Spinal cord (tissue), 10 donors: ENCODE measurements around the gene C15orf61. TPM values are rescaled to one million over a fixed set of nuclear protein-coding genes. Genes with fewer than 3 reads are reported as not detected.
A peak's percentile ranks its signal among the peaks of the same experiment; 100 is the strongest.

Experiments
- DNase-seq, 6 donors: peaks; one replicate each; pipeline versions ENCODE4 v3.0.0 to v3.0.0-alpha.2; 2013 to 2015; ENCODE audit warnings: low spot score in 6 of 6, low read depth in 4 of 6
- H3K27ac ChIP-seq: one replicate; pipeline ENCODE4 v1.5.1; 2013; ENCODE audit warnings: low read depth, low read length, control low read depth
- H3K27me3 ChIP-seq: one replicate; pipeline ENCODE4 v1.6.1; 2013; ENCODE audit warnings: low read length; ENCODE audit not compliant: control insufficient read depth, insufficient read depth
- H3K36me3 ChIP-seq: one replicate; pipeline ENCODE4 v1.6.1; 2013; ENCODE audit warnings: low read length; ENCODE audit not compliant: control insufficient read depth, insufficient read depth
- H3K4me1 ChIP-seq: one replicate; pipeline ENCODE4 v1.6.1; 2013; ENCODE audit warnings: low read length; ENCODE audit not compliant: control insufficient read depth, insufficient read depth
- H3K4me3 ChIP-seq: one replicate; pipeline ENCODE4 v1.5.1; 2013; ENCODE audit warnings: low read depth, low read length, control low read depth
- H3K9me3 ChIP-seq: one replicate; pipeline ENCODE4 v1.6.1; 2013; ENCODE audit warnings: low read length; ENCODE audit not compliant: control insufficient read depth, insufficient read depth
- WGBS: methylation state at CpG from one replicate; pipeline ENCODE4 v1.1.5; 2013; ENCODE audit warnings: missing lambda C conversion rate; ENCODE audit not compliant: insufficient coverage; 5-methylcytosine and 5-hydroxymethylcytosine counted together
- polyA plus RNA-seq, 2 donors: library from polyadenylated mRNA; unstranded; fragments of 120-200 nt; gene quantifications; one replicate each; pipeline ENCODE4 v1.2.1, GENCODE V29; 2013; ENCODE audit not compliant: insufficient read length in 2 of 2
- total RNA-seq, 2 donors: library from RNA; depleted of rRNA in 1 of 2; stranded (reverse); fragments of 120-200 nt in 1 of 2; fragments of >200 nt in 1 of 2; gene quantifications; one replicate each; pipeline versions ENCODE4 v1.2.3 to v1.2.4, GENCODE V29; 2013 to 2014
- donor health status: healthy.

Gene C15orf61
- total and polyA plus RNA-seq, 4 donors, result 5.3 to 14.5 (median 12.4) TPM

DNA sequence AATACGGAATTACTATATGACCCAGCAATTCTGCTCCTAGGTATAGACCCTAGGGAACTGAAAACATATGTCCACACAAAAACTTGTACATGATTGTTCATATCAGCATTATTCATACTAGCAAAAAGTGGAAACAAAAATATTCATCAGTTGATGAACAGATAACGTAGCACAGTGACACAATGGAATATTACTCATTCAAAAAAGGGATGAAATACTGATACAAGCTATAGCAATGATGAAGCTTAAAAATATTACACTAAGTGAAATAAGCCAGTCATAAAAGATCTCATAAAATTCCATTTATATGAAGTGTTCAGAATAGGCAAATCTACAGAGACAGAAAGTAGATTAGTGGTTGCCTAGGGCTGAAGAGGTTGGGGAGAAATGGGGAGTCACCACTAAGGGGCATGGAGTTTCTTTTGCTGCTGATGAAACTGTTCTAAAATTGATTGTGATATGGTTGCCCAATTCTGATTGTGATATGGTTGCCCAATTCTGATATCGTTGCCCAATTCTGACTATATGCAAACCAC, 10.5 kb downstream of the C15orf61 start:
- no peaks in the 10 kb centered on the region for H3K36me3 ChIP-seq
- H3K4me1 ChIP-seq, result no peaks in the 10 kb centered on the region
- no peak overlapping the region for H3K4me3 ChIP-seq
- no CpG with 5 or more reads among the region's 3 CpGs for WGBS
- H3K27me3 ChIP-seq, result no peaks in the 10 kb centered on the region
- DNase-seq, result no peak
- no peak overlapping the region for H3K27ac ChIP-seq
- no peaks in the 10 kb centered on the region for H3K9me3 ChIP-seq

- H3K27me3 ChIP-seq, result no peaks in the 10 kb centered on the region
- H3K27ac ChIP-seq, result no peak overlapping the region
- H3K9me3 ChIP-seq, result no peaks in the 10 kb centered on the region
- WGBS, result 60% methylated on average over 1 of the region's 1 CpG
- no peak overlapping the region for H3K4me3 ChIP-seq
- no peaks in the 10 kb centered on the region for H3K36me3 ChIP-seq
- DNase-seq, result no peak
- no peaks in the 10 kb centered on the region for H3K4me1 ChIP-seq
Measured at GRCh38 chr15:67533873-67534272, 12.9 kb downstream of the C15orf61 start.

DNA sequence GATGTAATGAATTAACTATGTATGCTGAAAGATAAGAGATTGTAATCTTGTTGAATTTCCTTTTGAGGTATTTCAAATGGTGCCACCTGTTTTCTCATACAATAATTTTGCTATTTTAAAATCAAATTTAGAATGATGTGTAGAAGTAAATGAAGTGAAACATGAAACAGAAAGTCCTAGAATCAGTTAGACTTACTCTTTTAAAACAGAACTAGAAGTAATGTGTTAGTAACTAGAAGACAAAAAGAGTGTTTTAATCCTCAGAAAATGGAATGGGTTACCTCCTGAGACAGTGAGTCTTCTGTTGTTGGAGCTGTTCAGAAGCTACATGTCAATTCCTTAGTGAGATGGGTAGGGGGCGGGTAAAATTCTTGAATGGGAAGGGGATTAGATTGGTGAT, 13.4 kb downstream of the C15orf61 start:
- WGBS, result no CpG with 5 or more reads among the region's 1 CpG
- Histone ChIP-seq H3K4me1 (no peaks in the 10 kb centered on the region), H3K4me3 (no peak overlapping the region), H3K27ac (no peak overlapping the region), H3K9me3 (no peaks in the 10 kb centered on the region), H3K27me3 (no peaks in the 10 kb centered on the region), H3K36me3 (no peaks in the 10 kb centered on the region)
- no peak for DNase-seq

DNA sequence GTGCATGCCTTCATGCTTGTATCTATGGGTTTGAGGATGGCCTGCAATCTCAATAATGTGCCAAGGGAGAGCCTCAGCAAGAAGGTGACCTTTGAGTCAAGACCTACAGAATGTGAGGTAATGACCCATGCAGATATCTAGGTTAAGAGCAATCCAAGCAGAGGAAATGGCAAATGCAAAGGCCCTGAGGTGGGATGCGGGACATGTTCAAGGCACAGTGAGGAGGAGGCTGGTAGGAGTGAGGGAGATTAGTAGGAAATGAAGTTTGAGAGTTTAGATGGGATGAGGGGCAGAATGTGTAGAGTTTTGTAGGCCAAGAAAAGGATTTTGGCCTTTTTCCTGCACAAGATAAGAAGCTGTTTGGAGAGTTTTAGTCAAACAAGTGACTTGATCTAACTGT, 16.8 kb downstream of the C15orf61 start:
- H3K36me3 ChIP-seq, result no peaks in the 10 kb centered on the region
- H3K9me3 ChIP-seq, result no peaks in the 10 kb centered on the region
- H3K27ac ChIP-seq, result no peak overlapping the region
- H3K4me1 ChIP-seq, result peaks cover 4% of the 10 kb centered on the region
- no peaks in the 10 kb centered on the region for H3K27me3 ChIP-seq
- 100% methylated on average over 1 of the region's 1 CpG for WGBS
- no peak for DNase-seq
- H3K4me3 ChIP-seq, result no peak overlapping the region

DNA sequence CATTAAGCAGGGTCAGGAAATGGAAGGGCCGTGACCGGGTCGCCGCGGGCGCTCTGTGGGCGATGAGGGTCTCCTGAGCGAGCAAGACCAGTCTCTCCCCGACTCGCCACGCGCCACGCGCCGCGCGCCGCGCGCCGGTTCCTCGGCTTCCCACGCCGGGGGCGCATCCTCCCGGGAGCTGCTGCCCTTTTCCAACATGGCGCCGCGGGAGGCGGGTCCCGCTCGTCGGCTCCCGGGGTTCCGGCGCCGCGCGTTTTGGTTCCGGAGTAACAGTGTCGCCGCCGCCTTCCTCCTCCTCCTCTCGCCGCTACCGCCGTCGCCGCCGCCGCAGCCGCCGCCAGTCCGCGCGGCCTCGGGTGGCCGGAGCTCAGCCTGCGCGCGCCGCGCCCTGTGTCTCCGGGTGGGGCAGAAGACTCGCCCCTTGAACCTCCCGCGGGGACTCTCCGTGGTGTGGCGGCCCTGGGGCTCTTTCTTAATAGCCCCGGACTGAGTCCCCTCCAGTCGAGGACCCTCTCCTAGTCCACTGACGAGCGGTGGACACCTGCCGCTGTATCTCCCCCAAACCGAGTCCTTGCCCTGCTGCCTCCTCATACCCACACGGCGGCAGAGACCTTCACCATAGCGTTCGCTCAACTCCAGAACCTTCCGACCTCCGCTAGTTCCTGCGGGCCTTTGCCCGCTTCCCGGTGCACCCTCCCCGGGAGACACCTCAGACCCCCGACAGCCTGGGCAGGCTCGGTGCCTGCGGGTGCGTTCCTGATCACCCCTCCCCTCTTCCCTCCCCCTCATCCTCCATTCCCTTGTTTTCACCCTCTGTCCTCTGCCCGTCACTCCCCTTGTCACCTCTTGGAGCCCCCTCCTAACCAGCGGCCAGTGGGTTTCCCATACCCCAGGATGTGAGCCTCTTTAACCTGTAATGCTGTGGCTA, 21.8 kb downstream of the C15orf61 start, which contains the start of gene MAP2K5:
TSS of gene MAP2K5 (plus strand) at position 284 of the 928 bp plus-strand sequence. CDS start at position 917, 633 bp downstream.
- Histone ChIP-seq H3K4me3 (peak within 1 kb of the TSS; percentile 78), H3K4me1 (peaks cover 21% of the 10 kb centered on the region), H3K9me3 (no peaks in the 10 kb centered on the region), H3K36me3 (no peaks in the 10 kb centered on the region), H3K27ac (peak within 1 kb of the TSS; percentile 82), H3K27me3 (no peaks in the 10 kb centered on the region)
- under 1% methylated on average over 90 of the region's 91 CpGs for WGBS
- peak; percentile 62 to 95 (median 78) for DNase-seq

GRCh38 chr15:67543348-67543718, 22.4 kb downstream of the C15orf61 start:
- Histone ChIP-seq H3K4me1 (peaks cover 24% of the 10 kb centered on the region), H3K27ac (peak overlapping the region; percentile 78), H3K9me3 (no peaks in the 10 kb centered on the region), H3K27me3 (no peaks in the 10 kb centered on the region), H3K36me3 (no peaks in the 10 kb centered on the region), H3K4me3 (peak overlapping the region; percentile 78)
- peak in 1 of 6 donors; percentile 24 for DNase-seq
- WGBS, result 52% methylated on average over 5 of the region's 7 CpGs

DNA sequence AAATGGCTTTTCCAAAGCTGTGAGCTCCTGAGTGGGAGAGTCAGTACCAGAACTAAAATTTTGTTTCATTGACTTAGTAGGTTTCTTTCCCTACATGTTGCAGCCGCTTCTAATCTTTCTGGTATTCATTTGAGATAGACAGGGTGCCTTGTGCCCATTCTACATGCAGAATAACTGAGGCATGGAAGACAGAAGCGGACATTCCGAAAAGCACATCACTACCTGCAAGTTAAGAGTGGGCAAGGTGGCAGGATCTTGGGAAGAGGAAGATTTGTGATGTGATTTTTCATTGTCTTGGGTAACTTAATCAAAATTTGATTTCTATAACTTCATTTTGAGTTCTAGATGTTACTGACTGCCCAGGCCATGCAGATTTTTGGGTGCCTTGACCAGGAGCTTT, 23.5 kb downstream of the C15orf61 start:
- no peak for DNase-seq
- Histone ChIP-seq H3K4me3 (no peak overlapping the region), H3K9me3 (no peaks in the 10 kb centered on the region), H3K27ac (no peak overlapping the region), H3K27me3 (no peaks in the 10 kb centered on the region), H3K36me3 (no peaks in the 10 kb centered on the region), H3K4me1 (peaks cover 27% of the 10 kb centered on the region)
- no CpG with 5 or more reads among the region's 3 CpGs for WGBS

GRCh38 chr15:67545864-67546263, 24.9 kb downstream of the C15orf61 start:
- Histone ChIP-seq H3K36me3 (no peaks in the 10 kb centered on the region), H3K27me3 (no peaks in the 10 kb centered on the region), H3K27ac (no peak overlapping the region), H3K4me3 (no peak overlapping the region), H3K4me1 (peaks cover 27% of the 10 kb centered on the region), H3K9me3 (no peaks in the 10 kb centered on the region)
- 86% methylated on average over 3 of the region's 3 CpGs for WGBS
- no peak for DNase-seq

GRCh38 chr15:67547064-67547463, 26.1 kb downstream of the C15orf61 start:
- no peak overlapping the region for H3K27ac ChIP-seq
- peaks cover 23% of the 10 kb centered on the region for H3K4me1 ChIP-seq
- peaks cover 2% of the 10 kb centered on the region for H3K36me3 ChIP-seq
- no peaks in the 10 kb centered on the region for H3K9me3 ChIP-seq
- DNase-seq, result no peak
- WGBS, result no CpG with 5 or more reads among the region's 2 CpGs
- no peaks in the 10 kb centered on the region for H3K27me3 ChIP-seq
- H3K4me3 ChIP-seq, result no peak overlapping the region

DNA sequence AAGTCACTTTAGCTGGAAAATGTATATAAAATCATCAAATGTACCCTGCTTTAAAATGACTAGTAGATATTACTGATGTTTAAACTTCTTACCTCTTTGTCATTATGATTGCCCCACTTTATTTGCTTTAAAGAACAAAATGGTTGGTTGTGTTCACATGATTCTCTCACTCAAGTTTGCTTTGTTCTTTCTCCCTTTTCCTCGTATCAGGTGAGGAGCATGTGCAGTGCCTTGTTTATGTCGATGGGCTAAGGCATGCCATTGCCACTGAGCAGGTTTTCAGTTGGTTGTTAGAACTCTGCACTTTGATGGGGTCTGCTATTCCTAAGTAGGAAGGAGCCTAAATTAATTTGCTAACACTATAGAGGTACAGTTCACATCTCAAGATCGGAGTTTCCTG, 26.9 kb downstream of the C15orf61 start:
- peaks cover 2% of the 10 kb centered on the region for H3K36me3 ChIP-seq
- H3K27me3 ChIP-seq, result no peaks in the 10 kb centered on the region
- H3K4me3 ChIP-seq, result no peak overlapping the region
- H3K27ac ChIP-seq, result peak overlapping the region; percentile 71
- H3K4me1 ChIP-seq, result peaks cover 23% of the 10 kb centered on the region
- no peaks in the 10 kb centered on the region for H3K9me3 ChIP-seq
- WGBS, result no CpG with 5 or more reads among the region's 3 CpGs
- no peak for DNase-seq
